Activated B cell treated with CpG ODN at 0.5 μM for 24 hours (primary cell): ENCODE measurements around the gene PSMD9. TPM values are rescaled to one million over a fixed set of nuclear protein-coding genes. Genes with fewer than 3 reads are reported as not detected.
"Not testable (repeated sequence)": the region's sequence is repeated elsewhere in the genome, so short reads cannot be mapped to it uniquely, and the experiment has no call there.

Experiments
- ATAC-seq: fragments of 200-7000 bp; cut with Tn5 transposase; one replicate; pipeline ENCODE4 v1.10.0; 2021; ENCODE audit warnings: low read depth, mild to moderate bottlenecking, moderate library complexity
- CTCF ChIA-PET: fragments of 350-600 bp; sonication (Branson Sonifier 250); formaldehyde crosslinking; loops from one replicate; lab custom pipeline; 2021; ENCODE audit warnings: antibody characterized with exemption; lab: Charles Lee
- POLR2A ChIA-PET: fragments of 350-600 bp; sonication (Branson Sonifier 250); formaldehyde crosslinking; loops from one replicate; lab custom pipeline; 2021; ENCODE audit warnings: antibody characterized with exemption; lab: Charles Lee
- DNase-seq: peaks from one replicate; pipeline ENCODE4 v3.0.0; 2022
- H3K27ac Mint-ChIP-seq: one replicate; pipeline ENCODE4 v1.8.0; 2020; ENCODE audit warnings: mixed read lengths
- H3K27me3 Mint-ChIP-seq: one replicate; pipeline ENCODE4 v1.8.0; 2021; ENCODE audit warnings: mixed read lengths
- H3K36me3 Mint-ChIP-seq: one replicate; pipeline ENCODE4 v1.8.0; 2021; ENCODE audit warnings: low read depth, mixed read lengths
- H3K4me1 Mint-ChIP-seq: one replicate; pipeline ENCODE4 v1.8.0; 2021; ENCODE audit warnings: mixed read lengths
- H3K4me3 Mint-ChIP-seq: one replicate; pipeline ENCODE4 v1.8.0; 2020; ENCODE audit warnings: mild to moderate bottlenecking, mixed read lengths
- H3K9me3 Mint-ChIP-seq: one replicate; pipeline ENCODE4 v1.8.0; 2020; ENCODE audit warnings: mixed read lengths
- CTCF ChIP-seq: fragments of 200-600 bp; IDR thresholded peaks from one replicate; pipeline ENCODE4 v1.8.0; 2022; ENCODE audit warnings: antibody characterized with exemption, mild to moderate bottlenecking
- intact Hi-C: fragments of 100-400 bp; cut with micrococcal nuclease; formaldehyde crosslinking; loops from one replicate; pipeline ENCODE4 v1.15.1; 2024
- total RNA-seq: library from RNA; stranded (reverse); gene quantifications from 2 replicates; pipeline ENCODE4 v1.2.3, GENCODE V29; 2022

The PSMD9 gene
- total RNA-seq, 1 donor from 2014 or later, result 40.2 TPM

- Mint-ChIP-seq H3K27ac (no peak overlapping the region), H3K4me3 (no peak overlapping the region), H3K27me3 (no peaks in the 10 kb centered on the region), H3K36me3 (no peaks in the 10 kb centered on the region), H3K9me3 (no peaks in the 10 kb centered on the region), H3K4me1 (peaks cover 19% of the 10 kb centered on the region)
- DNase-seq, result no peak
- TF ChIP-seq CTCF, result no peak
- CTCF ChIA-PET, result no interaction called here
- POLR2A ChIA-PET, result interaction anchor here (0.7 kb wide), 1 partner anchor 21 kb away, joined by 3 read pairs; no protein-coding TSS in a partner anchor
- intact Hi-C loops, result no loop called here
- no peak for ATAC-seq
Observed at GRCh38 chr12:121925358-121925695, 36.7 kb downstream of the PSMD9 start.

GRCh38 chr12:121926874-121927706 lies 38.5 kb downstream of the PSMD9 start:
- peak; percentile 83 for ATAC-seq
- peak overlapping the region; percentile 64 for H3K27ac Mint-ChIP-seq
- intact Hi-C loops, result no loop called here
- ChIA-PET POLR2A (interaction anchor here (0.6 kb wide), 1 partner anchor 184 kb away, joined by 7 read pairs; no protein-coding TSS in a partner anchor), CTCF (interaction anchor here (0.6 to 2.3 kb wide), 3 partner anchors 9 to 196 kb away, joined by 3 to 11 read pairs (median 4); partner anchors contain the start of gene CFAP251)
- peak overlapping the region; percentile 3 for H3K4me3 Mint-ChIP-seq
- no peaks in the 10 kb centered on the region for H3K9me3 Mint-ChIP-seq
- H3K4me1 Mint-ChIP-seq, result peaks cover 28% of the 10 kb centered on the region
- TF ChIP-seq CTCF, result no peak
- DNase-seq, result peak; percentile 30
- no peaks in the 10 kb centered on the region for H3K36me3 Mint-ChIP-seq
- H3K27me3 Mint-ChIP-seq, result no peaks in the 10 kb centered on the region

GRCh38 chr12:121927813-121928212 lies 39.2 kb downstream of the PSMD9 start:
- POLR2A ChIA-PET, result interaction anchor here (0.6 kb wide), 1 partner anchor 183 kb away, joined by 7 read pairs; no protein-coding TSS in a partner anchor
- Mint-ChIP-seq H3K27ac (peak overlapping the region; percentile 64), H3K36me3 (no peaks in the 10 kb centered on the region), H3K27me3 (no peaks in the 10 kb centered on the region), H3K4me1 (peaks cover 35% of the 10 kb centered on the region), H3K9me3 (no peaks in the 10 kb centered on the region), H3K4me3 (peak overlapping the region; percentile 3)
- intact Hi-C loops, result no loop called here
- CTCF ChIA-PET, result interaction anchor here (1.3 to 2.3 kb wide), 2 partner anchors 9 to 196 kb away, joined by 4 to 11 read pairs; partner anchors contain the start of gene CFAP251
- peak; percentile 5 for ATAC-seq
- DNase-seq, result no peak
- TF ChIP-seq CTCF, result no peak

GRCh38 chr12:121929545-121929944 lies 41.0 kb downstream of the PSMD9 start:
- POLR2A ChIA-PET, result interaction anchor here (0.6 kb wide), 1 partner anchor 135 kb away, joined by 3 read pairs; no protein-coding TSS in a partner anchor
- peaks cover 35% of the 10 kb centered on the region for H3K4me1 Mint-ChIP-seq
- ATAC-seq, DNase-seq, H3K27ac Mint-ChIP-seq, CTCF ChIA-PET, H3K9me3 Mint-ChIP-seq, intact Hi-C loops, H3K36me3 Mint-ChIP-seq, H3K27me3 Mint-ChIP-seq, H3K4me3 Mint-ChIP-seq: not testable (repeated sequence)

GRCh38 chr12:121930862-121931261 lies 42.3 kb downstream of the PSMD9 start:
- H3K4me3 Mint-ChIP-seq, result no peak overlapping the region
- ATAC-seq, result no peak

More at GRCh38 chr12:121930862-121931261, 42.3 kb downstream of the PSMD9 start:
- H3K27me3 Mint-ChIP-seq, result no peaks in the 10 kb centered on the region
- CTCF ChIA-PET, result no interaction called here
- H3K9me3 Mint-ChIP-seq, result no peaks in the 10 kb centered on the region
- H3K36me3 Mint-ChIP-seq, result no peaks in the 10 kb centered on the region
- POLR2A ChIA-PET, result interaction anchor here (0.6 kb wide), 1 partner anchor 507 kb away, joined by 3 read pairs; no protein-coding TSS in a partner anchor
- intact Hi-C loops, result no loop called here
- no peak for TF ChIP-seq CTCF
- peaks cover 35% of the 10 kb centered on the region for H3K4me1 Mint-ChIP-seq
- no peak for DNase-seq
- H3K27ac Mint-ChIP-seq, result no peak overlapping the region
